Sigmoid colon (tissue), 4 donors: ENCODE measurements around the gene SIGLEC9.
A peak's percentile ranks its signal among the peaks of the same experiment; 100 is the strongest.

Experiments
- POLR2A ChIP-seq, 2 donors: fragments of 450-650 bp; IDR thresholded peaks; one replicate each; pipeline ENCODE4 v1.6.1; 2016; ENCODE audit warnings: antibody characterized with exemption in 2 of 2, mild to moderate bottlenecking in 2 of 2, moderate library complexity in 2 of 2
- POLR2AphosphoS5 ChIP-seq, 4 donors: sonication (generic); formaldehyde crosslinking; IDR thresholded peaks; one replicate each; pipeline ENCODE4 v1.6.1; 2017; ENCODE audit warnings: antibody characterized with exemption in 4 of 4

GRCh38 chr19:51142119-51142518 is 17.4 kb downstream of the SIGLEC9 start, which contains the start of gene SIGLEC7:
- TF ChIP-seq POLR2A (IDR thresholded peaks at IDR 0.05) (no peak), POLR2AphosphoS5 (IDR thresholded peaks at IDR 0.05) (peak in 2 of 4 donors; percentile 21 to 38)
